ENCODE results near the gene TXNIP.
A peak's percentile ranks its signal among the peaks of the same experiment; 100 is the strongest.

TXNIP gene

GRCh38 chr1:145985129-145985501, 11.3 kb downstream of the TXNIP start:
- DNase-seq = no peak

- peak; percentile 28 for DNase-seq
Measured at GRCh38 chr1:145983960-145984830, 12.2 kb downstream of the TXNIP start.

GRCh38 chr1:145983206-145983675, 13.1 kb downstream of the TXNIP start:
- no peak for DNase-seq

- no peak for DNase-seq
Measured at GRCh38 chr1:145982010-145982723, 14.2 kb downstream of the TXNIP start.

GRCh38 chr1:145980457-145980994, 15.9 kb downstream of the TXNIP start:
- DNase-seq = no peak

- no peak for DNase-seq
Measured at GRCh38 chr1:145979746-145980456, 16.5 kb downstream of the TXNIP start.

GRCh38 chr1:145978854-145979745, 17.3 kb downstream of the TXNIP start:
- DNase-seq = peak; percentile 68

- no peak for DNase-seq
Measured at GRCh38 chr1:145978471-145978853, 17.9 kb downstream of the TXNIP start.

GRCh38 chr1:145977486-145978470, 18.6 kb downstream of the TXNIP start:
- peak; percentile 72 for DNase-seq

- no peak for DNase-seq
Measured at GRCh38 chr1:145977016-145977415, 19.4 kb downstream of the TXNIP start.

GRCh38 chr1:145975216-145975615, 21.2 kb downstream of the TXNIP start:
- no peak for DNase-seq

- DNase-seq = no peak
Measured at GRCh38 chr1:145974721-145975120, 21.7 kb downstream of the TXNIP start.

GRCh38 chr1:145972580-145972979, 23.8 kb downstream of the TXNIP start:
- DNase-seq = no peak

- DNase-seq = no peak
Measured at GRCh38 chr1:145967288-145967687, 29.1 kb downstream of the TXNIP start.

GRCh38 chr1:145965119-145965744, 31.1 kb downstream of the TXNIP start:
- no peak for DNase-seq

GRCh38 chr1:145964328-145965118, 31.9 kb downstream of the TXNIP start, which contains the start of the genes ANKRD34A and POLR3GL:
Gene ANKRD34A (minus strand): TSS chr1:145964575. CDS start chr1:145961759, 2,816 bp downstream.
Gene POLR3GL (plus strand): TSS chr1:145964690. CDS start chr1:145974866, 10,176 bp downstream.
- peak; percentile 91 for DNase-seq

GRCh38 chr1:145963265-145964019, 32.9 kb downstream of the TXNIP start:
- no peak for DNase-seq
